Activated effector memory CD4-positive, alpha-beta T cell treated with Interleukin-2 at 50 U/mL for 16 hours (primary cell): ENCODE data around the gene SLC30A10.
"Not testable (repeated sequence)": the region's sequence is repeated elsewhere in the genome, so short reads cannot be mapped to it uniquely, and the experiment has no call there.

Experiments
- DNase-seq: peaks from one replicate; pipeline ENCODE4 v3.0.0-alpha.2; 2020

The SLC30A10 gene

GRCh38 chr1:219883400-219884332 is 44.7 kb downstream of the SLC30A10 start:
- DNase-seq = no peak

GRCh38 chr1:219882755-219883154 is 45.6 kb downstream of the SLC30A10 start:
- DNase-seq = no peak

GRCh38 chr1:219882096-219882495 is 46.3 kb downstream of the SLC30A10 start:
- no peak for DNase-seq

- DNase-seq = no peak
Measured at GRCh38 chr1:219880765-219881457, 47.4 kb downstream of the SLC30A10 start.

- DNase-seq = no peak
Measured at GRCh38 chr1:219876798-219877209, 51.6 kb downstream of the SLC30A10 start.

GRCh38 chr1:219875860-219876259 is 52.5 kb downstream of the SLC30A10 start:
- no peak for DNase-seq

- DNase-seq = not testable (repeated sequence)
Measured at GRCh38 chr1:219872538-219872937, 55.8 kb downstream of the SLC30A10 start.

- DNase-seq = no peak
Measured at GRCh38 chr1:219871427-219872057, 56.8 kb downstream of the SLC30A10 start.

- not testable (repeated sequence) for DNase-seq
Measured at GRCh38 chr1:219868615-219869014, 59.7 kb downstream of the SLC30A10 start.
